GM19099 (cell line): Measurements from ENCODE around the gene PFDN6.

ENCODE experiments used
- POLR2A ChIP-seq: IDR thresholded peaks from 3 replicates; pipeline ENCODE4 v1.6.1; 2011; ENCODE audit warnings: low read depth; ENCODE audit not compliant: insufficient read length; ENCODE audit errors: extremely low read depth

PFDN6 gene

DNA sequence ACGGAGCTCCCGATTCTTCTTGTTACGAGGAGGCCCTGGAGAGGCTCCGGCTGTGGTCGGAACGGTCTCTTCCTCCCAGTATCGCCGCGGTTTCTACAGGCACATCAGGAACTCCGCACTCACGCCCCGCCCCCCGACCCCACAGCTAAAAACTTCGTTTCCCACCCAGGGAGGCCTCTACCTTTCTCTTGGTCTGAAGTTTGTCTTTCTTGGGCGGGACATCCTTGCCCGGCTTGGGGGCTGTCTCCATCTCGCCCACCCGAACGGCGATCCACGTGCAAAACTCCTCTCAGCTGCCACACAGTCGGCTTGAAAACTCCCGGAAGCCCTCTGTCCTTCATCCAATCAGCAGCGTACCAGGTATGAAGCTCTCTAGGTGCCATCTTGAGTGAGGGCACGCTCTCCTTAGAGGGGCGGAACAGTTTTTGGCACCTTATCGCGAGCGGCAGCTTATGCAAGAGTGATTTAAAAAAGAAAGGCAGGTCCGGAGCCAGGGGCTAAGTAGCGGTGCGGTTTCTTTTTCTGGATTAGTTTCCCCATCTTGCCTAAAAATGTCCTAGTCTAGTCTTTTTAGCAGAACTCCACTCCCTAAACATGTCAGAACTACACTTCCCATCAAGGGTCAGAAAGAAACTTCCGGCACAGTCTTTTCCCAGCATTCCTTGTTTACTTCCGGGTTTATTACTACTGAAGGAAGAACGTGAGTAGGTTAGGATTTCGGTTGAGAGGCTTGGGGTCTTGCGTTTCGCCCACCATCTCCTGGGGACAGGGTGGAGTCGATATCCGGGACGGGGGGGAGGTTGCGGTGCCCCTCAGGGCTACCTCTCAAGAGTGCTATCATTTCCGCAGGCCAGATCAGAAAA lies at the start of gene PFDN6, which contains the start of gene WDR46:
TSS of gene PFDN6 (plus strand) at position 681 of the 863 bp plus-strand sequence. CDS start 256 bp downstream, outside the sequence.
TSS of gene WDR46 (minus strand) at position 319 of the 863 bp plus-strand sequence. CDS start at position 250, 69 bp downstream.
- TF ChIP-seq POLR2A: peak; percentile 47

DNA sequence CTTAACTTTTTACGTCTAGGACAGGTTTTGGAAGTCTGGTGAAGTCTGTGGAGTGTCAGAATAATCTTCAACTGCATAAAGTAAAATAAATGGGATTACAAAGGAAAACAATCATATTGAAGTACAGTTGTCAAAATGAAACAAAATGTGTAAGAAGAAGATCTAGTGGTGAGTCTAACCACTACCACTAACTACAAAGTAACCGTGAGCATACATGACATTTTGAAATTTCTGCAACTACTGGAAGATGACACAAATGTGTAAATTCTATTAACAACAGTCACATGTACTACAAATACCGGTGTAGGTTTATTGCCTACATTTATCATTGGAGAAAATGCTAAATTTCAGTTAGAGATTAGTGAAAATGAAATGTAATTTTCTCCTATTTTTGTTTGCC lies 47.4 kb upstream of the PFDN6 start:
- no peak for TF ChIP-seq POLR2A

DNA sequence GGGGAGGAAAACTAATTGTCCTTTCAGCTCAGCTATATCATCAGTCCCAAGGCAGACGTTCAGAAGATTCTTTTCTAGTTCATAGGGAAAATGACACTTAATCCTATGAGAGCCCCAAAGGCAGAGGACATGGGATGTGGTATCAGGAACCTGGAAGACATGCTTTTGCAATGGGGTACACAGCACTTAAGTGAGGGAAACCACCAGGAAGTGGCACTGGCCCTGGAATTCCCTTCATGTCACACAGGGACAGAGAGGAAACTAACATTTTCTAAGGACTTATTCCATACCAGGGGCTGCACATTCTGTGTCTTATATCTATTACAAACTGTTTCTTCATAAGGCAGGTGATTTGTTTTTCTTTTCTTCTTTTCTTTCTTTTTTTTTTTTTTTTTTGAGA lies 45.9 kb upstream of the PFDN6 start:
- no peak for TF ChIP-seq POLR2A

DNA sequence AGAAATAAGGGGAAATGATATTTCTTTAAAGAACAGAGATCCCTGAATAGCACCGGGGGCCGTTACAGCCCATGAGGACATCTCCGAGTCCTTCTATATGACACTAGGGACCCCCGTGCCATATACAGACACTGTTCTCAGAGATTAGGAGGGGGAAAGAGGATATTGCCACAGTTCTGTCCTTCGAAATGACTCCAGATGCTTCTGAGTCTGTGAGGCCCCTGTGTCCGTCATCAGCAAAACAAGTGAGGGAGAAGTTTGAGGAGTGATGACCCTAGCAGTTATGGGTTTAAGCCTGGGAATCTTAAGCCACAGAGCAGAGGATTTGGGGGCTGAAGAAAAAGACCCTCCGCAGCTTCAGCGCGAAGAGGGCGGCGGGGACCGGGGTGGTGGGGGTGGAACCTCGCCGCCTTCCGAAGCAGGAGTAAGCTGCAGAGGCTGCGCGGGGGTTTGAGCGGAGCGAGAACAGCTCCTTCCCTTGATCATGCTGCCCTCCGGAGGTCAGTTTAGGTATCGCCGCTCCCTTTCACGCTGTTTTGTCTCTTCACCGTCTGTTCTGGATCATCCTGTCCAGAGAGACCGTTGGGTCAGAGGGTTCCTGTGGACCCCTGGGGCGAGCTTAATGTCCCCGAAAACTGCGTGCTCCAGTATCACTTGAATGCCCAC lies 41.3 kb upstream of the PFDN6 start:
- TF ChIP-seq POLR2A: peak; percentile 11

DNA sequence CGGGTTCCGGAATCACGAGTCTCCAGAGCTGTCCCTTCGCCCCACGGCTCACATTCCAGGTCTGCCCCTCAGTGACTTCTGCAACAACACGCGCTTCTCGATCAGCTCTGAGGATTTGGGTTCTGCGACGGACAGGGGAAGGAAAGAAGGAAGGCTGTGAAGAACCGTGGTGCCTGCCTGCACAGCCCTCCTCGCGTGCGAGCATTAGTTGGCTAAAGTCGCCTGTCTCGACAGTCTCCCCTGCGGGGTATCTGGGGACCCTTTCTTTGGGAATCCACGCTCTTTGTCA lies 40.8 kb upstream of the PFDN6 start:
- TF ChIP-seq POLR2A: no peak

DNA sequence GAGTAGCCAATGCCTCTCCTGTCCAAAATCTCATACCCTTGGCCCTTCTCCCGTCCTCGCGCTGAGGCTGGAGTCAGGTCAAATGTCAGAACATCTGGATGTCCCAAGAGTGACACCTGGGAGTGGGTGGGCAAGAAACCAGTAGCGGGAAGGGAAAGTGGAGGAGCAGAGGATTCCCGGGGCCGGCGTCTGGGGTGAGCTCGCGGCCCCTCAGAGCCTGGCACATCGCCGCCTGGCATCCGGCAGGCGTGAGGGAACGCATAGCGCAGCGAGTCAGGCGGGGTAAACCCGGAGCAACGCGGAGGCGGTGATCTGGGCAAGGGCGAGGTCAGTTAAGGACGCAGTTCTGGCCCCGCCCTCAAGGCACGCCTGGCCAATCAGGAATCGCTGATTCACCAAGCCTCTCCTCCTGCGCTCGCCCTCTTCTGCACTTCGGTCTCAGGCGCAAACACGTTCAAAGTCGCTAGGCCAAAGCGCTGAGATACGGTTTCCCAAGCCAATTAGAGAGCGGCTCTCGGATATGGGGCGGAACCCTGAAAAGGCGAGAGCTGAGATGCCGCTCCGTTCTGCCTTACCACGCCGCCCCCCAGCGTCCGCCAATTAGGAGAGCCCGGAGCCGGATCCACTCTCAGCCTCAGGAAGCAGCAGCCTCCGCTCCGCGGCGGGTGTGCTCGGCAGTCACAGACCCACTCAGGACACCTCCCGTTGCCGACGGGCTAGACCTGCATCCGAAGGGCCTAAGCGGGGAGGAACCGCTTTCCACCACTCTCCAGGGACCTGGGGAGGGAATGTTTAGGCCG lies 40.3 kb upstream of the PFDN6 start:
- TF ChIP-seq POLR2A: peak; percentile 93

DNA sequence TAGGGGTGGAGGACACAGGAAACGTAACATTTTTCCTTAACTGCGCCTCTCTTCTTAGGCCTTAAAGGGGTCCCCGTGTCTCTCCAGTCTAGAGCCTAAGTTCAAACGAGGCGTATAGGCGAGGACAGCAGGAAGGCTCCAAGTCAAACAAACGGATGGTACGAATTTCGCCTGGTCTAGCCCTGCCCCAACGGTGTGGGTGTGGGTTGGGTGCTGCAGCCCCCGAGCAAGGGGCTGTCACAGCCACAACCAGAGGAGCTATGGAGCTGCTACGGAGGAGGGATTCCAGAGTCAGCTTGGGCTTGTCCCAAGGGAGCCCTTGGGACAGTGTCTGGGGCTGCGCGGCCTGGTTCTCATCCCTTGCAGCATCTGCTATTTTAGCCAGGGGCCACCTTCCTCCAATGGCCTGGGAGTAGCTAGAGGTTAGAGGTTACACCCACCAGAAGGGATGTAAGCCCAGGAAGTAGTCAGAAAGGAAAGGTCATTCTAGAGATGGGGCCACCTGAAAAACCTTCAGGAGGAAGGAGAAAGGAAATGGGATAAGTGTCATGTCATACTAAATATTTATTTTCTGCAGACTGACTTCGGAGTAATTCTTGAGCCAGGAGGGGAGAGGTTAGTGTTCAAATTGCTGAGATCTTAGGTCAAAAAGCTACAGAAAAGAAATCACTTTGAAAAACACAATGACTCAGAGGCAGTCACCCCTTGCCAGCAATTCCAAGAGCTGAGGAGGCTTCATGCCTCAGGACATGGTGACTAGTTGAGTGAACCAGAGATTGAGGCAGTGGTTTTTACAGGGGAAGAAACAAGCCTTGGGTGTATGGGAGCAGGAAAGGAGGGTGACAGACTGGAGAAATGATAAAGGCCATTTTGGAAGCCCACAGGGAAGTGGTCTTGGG lies 39.4 kb upstream of the PFDN6 start:
- TF ChIP-seq POLR2A: no peak

DNA sequence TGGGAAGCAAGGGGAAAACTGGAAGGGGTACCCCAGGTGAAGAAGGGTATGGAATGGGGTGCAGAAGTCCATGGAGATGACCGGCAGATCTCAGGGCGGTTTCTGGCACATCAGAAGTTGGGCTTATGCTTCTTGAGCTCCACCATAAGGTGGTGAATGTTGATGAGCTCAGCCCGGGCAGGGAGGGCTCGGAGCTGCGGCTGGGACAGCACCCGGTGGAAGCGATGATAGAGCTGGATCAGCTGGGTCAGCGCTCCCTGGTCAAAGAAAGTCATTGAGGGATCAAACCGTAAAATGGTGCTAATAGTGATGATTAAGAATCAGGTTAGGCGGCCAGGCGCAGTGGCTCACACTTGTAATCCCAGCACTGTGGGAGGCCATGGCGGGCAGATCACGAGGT lies 38.7 kb upstream of the PFDN6 start:
- no peak for TF ChIP-seq POLR2A

DNA sequence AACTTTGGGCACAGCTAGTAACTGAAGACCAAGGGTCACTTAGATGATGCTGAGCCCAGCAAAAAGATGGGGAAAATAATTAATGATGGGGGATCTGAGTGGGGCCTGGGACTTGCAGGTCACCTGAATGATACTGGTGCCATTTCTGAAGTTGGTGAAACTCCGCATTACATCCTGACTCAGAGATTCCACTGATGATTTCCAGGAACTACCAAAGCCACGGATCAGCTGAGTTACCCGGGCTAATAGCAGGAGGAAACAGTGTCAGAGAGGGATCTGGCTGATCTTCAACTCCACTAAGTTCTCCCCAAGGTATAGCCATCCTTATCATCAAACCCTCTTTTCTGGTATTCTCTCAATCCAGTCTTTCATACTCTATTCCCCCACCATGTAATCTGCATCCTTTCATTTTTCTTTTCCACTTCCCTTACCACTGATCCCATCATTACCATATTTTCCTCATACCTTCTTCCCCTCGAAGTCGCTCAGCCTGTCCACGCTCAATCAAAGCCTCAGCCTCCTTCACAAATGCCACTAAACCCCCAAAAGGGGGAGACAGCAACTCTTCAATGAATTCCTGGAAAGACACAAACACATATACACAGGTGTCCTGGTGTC lies 37.9 kb upstream of the PFDN6 start:
- TF ChIP-seq POLR2A: no peak

DNA sequence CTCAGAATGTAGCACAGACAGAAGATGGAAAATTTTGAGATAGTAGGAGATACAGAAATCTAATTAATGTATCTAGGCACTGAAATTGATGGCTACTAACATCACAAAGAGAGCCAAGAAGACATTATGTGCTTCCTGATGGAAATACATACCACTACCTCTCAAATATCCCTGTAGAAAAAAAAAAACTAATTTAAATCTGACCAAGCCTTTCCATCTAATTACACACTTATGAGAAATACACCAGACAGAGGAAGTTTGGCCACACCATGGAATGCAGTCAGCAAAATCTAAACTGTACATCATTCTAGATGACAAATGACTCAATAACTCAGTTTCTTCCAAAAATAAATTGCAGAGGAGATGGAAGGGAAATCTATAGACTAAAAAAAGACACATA lies 36.6 kb upstream of the PFDN6 start:
- TF ChIP-seq POLR2A: no peak

DNA sequence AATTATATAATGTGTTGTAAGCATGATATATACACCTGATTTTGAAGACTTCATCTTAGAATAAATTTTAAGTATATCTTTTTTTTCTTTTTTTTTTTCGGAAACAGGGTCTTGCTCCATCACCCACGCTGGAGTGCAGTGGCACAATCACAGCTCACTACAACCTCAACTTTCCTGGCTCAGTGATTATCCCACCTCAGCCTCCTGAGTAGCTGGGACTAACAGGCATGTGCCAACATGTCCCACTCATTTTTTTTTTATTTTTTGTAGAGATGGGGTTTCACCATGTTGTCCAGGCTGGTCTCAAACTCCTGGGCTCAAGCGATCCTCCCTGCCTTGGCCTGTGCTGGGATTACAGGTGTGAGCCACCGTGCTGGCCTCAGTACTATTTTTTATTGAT lies 34.8 kb upstream of the PFDN6 start:
- no peak for TF ChIP-seq POLR2A

DNA sequence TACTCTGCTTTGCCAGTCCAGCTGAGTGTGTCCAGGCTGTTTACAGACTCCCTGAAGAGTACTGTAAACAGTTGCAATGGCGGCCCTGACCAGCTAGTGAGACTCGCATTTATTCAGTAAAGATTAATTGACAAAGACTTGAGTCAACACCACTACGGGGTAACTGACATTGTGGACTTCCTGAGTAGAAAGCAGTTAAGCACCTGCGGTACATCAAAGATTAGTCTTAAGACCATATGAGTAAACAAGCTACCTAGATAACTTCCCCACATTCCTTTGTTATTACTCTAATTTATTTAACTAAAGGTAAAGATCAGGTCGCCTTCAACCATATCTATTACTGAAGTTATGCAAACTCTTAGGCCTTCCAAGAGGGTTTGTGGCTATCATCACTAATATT lies 30.4 kb upstream of the PFDN6 start:
- TF ChIP-seq POLR2A: no peak

DNA sequence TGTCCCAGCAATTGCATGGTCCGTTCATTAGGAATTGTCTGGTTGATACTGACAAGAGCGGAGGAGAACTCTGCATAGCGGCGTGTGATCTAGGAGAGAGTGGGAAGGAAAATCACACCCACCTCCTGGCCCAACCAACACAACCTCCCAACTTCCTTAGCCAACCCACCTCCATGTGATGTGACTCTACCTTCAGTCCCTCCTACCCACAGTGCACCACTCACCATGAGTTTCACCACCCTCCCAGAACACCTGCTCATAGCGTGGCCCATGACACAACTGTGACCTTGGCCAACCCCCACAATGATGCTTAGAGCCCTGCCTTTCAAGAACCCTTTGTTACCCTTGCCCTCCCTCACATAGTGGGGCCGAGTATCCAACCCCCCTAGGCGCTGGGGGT lies 25.4 kb upstream of the PFDN6 start:
- TF ChIP-seq POLR2A: no peak

DNA sequence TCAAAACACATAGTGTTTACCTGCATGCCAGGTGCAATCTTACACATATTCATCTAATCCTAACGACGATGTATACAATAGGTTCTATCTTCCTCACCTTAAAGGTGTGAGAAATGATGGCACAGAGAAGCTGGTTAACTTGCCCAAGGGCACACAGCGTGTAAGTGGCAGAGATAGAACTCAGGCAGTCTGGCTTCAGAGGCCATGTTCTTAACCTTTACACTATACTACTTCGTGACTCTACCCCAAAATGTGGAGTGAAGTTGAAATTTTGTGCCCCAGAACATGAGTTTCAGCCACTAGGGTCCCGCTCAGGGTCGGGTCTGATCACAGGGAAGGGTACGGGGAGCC lies 18.3 kb upstream of the PFDN6 start:
- no peak for TF ChIP-seq POLR2A
